ENCODE data around the gene ZNF839.
"Not testable (repeated sequence)": the region's sequence is repeated elsewhere in the genome, so short reads cannot be mapped to it uniquely, and the experiment has no call there.

Gene ZNF839

GRCh38 chr14:102314242-102315011 lies 5.1 kb upstream of the ZNF839 start:
- DNase-seq (ENCODE audit: low spot score), result peak; percentile 90

- DNase-seq (ENCODE audit: low spot score), result no peak
Observed at GRCh38 chr14:102315121-102315520, 4.4 kb upstream of the ZNF839 start.

- no peak for DNase-seq (ENCODE audit: low spot score)
Observed at GRCh38 chr14:102316338-102316742, 3.2 kb upstream of the ZNF839 start.

GRCh38 chr14:102316743-102317563 lies 2.6 kb upstream of the ZNF839 start:
- peak; percentile 100 for DNase-seq (ENCODE audit: low spot score)

- no peak for DNase-seq (ENCODE audit: low spot score)
Observed at GRCh38 chr14:102317564-102318248, 1.8 kb upstream of the ZNF839 start.

- DNase-seq (ENCODE audit: low spot score), result no peak
Observed at GRCh38 chr14:102318781-102319276, 717 bp upstream of the ZNF839 start.

GRCh38 chr14:102320033-102320660 lies 601 bp downstream of the ZNF839 start:
- peak; percentile 58 for DNase-seq (ENCODE audit: low spot score)

GRCh38 chr14:102320671-102321455 lies 1.3 kb downstream of the ZNF839 start:
- no peak for DNase-seq (ENCODE audit: low spot score)

GRCh38 chr14:102321456-102322422 lies 2.2 kb downstream of the ZNF839 start:
- no peak for DNase-seq (ENCODE audit: low spot score)

GRCh38 chr14:102323102-102323501 lies 3.6 kb downstream of the ZNF839 start:
- DNase-seq (ENCODE audit: low spot score), result peak; percentile 55

GRCh38 chr14:102325791-102326345 lies 6.3 kb downstream of the ZNF839 start:
- DNase-seq (ENCODE audit: low spot score), result no peak

GRCh38 chr14:102326583-102326982 lies 7.0 kb downstream of the ZNF839 start:
- DNase-seq (ENCODE audit: low spot score), result no peak

- DNase-seq (ENCODE audit: low spot score), result not testable (repeated sequence)
Observed at GRCh38 chr14:102329381-102329780, 9.8 kb downstream of the ZNF839 start.

- DNase-seq (ENCODE audit: low spot score), result no peak
Observed at GRCh38 chr14:102330806-102331205, 11.3 kb downstream of the ZNF839 start.

- no peak for DNase-seq (ENCODE audit: low spot score)
Observed at GRCh38 chr14:102333390-102333789, 13.8 kb downstream of the ZNF839 start.

- no peak for DNase-seq (ENCODE audit: low spot score)
Observed at GRCh38 chr14:102333795-102334705, 14.5 kb downstream of the ZNF839 start.

GRCh38 chr14:102335163-102335562 lies 15.6 kb downstream of the ZNF839 start:
- no peak for DNase-seq (ENCODE audit: low spot score)

GRCh38 chr14:102338724-102339123 lies 19.2 kb downstream of the ZNF839 start:
- DNase-seq (ENCODE audit: low spot score), result no peak

GRCh38 chr14:102341566-102341965 lies 22.0 kb downstream of the ZNF839 start:
- DNase-seq (ENCODE audit: low spot score), result no peak
